SK-N-SH treated with all-trans-retinoic acid at 6 μM for 48 hours (cell line): Measurements from ENCODE around the gene NDUFA8.

Experiments used
- ESRRG ChIP-seq: fragments of 250-450 bp; sonication (Bioruptor Pico); IDR thresholded peaks from 2 replicates; pipeline ENCODE4 v1.6.1; 2021; ENCODE audit warnings: mild to moderate bottlenecking
- PATZ1 ChIP-seq: fragments of 250-450 bp; sonication (Bioruptor Pico); IDR thresholded peaks from 2 replicates; pipeline ENCODE4 v1.8.0; 2020; ENCODE audit warnings: mild to moderate bottlenecking, moderate library complexity, borderline replicate concordance
- POU6F1 ChIP-seq: fragments of 250-450 bp; sonication (Bioruptor Pico); IDR thresholded peaks from 2 replicates; pipeline ENCODE4 v1.8.0; 2021; ENCODE audit warnings: low read depth, mild to moderate bottlenecking, moderate library complexity, borderline replicate concordance
- SNAI2 ChIP-seq: fragments of 250-450 bp; sonication (Bioruptor Pico); IDR thresholded peaks from 2 replicates; pipeline ENCODE4 v1.5.0; 2020; ENCODE audit warnings: mild to moderate bottlenecking, moderate library complexity
- TCF4 ChIP-seq: fragments of 250-450 bp; sonication (Bioruptor Pico); IDR thresholded peaks from 2 replicates; pipeline ENCODE4 v1.8.0; 2021; ENCODE audit warnings: mild to moderate bottlenecking, moderate library complexity, borderline replicate concordance
- TSHZ2 ChIP-seq: fragments of 250-450 bp; sonication (Bioruptor Pico); IDR thresholded peaks from 2 replicates; pipeline ENCODE4 v1.5.0; 2020; ENCODE audit warnings: mild to moderate bottlenecking, moderate library complexity
- ZC3H10 ChIP-seq: fragments of 250-450 bp; sonication (Bioruptor Pico); IDR thresholded peaks from 2 replicates; pipeline ENCODE4 v1.5.1; 2021; ENCODE audit warnings: mild to moderate bottlenecking, moderate library complexity
- ZFP3 ChIP-seq: fragments of 250-450 bp; sonication (Bioruptor Pico); IDR thresholded peaks from 2 replicates; pipeline ENCODE4 v1.5.0; 2020; ENCODE audit warnings: mild to moderate bottlenecking, moderate library complexity
- TF ChIP-seq, protein P1 (sequence below): fragments of 250-450 bp; sonication (Bioruptor Pico); IDR thresholded peaks from 2 replicates; pipeline ENCODE4 v1.5.1; 2020; ENCODE audit warnings: low read depth, mild to moderate bottlenecking, moderate library complexity
- TF ChIP-seq, protein P2 (sequence below): fragments of 250-450 bp; sonication (Bioruptor Pico); IDR thresholded peaks from 2 replicates; pipeline ENCODE4 v1.5.1; 2021; ENCODE audit warnings: mild to moderate bottlenecking, moderate library complexity

DNA sequence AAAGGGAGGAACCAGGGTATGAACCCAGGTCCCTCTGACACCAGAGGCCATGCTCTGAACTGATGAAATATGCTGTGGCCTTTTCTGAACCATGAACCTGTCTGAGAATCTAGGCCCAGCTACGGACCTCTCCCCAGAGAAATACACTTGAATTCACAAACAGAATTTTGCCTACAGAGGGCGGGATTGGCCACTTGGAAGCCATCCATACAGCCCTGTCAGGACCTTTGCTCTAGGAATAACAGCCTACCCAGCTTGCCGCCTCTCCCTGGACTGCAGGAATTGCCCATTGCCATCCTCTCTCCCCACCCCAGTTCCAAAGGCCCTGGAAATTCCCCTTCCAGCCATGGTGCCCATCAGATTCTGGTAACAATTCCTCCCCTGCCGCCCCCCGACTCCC lies 26.7 kb upstream of the NDUFA8 start:
- TF ChIP-seq SNAI2 (CRISPR knock-in tag) (no peak), TSHZ2 (CRISPR knock-in tag) (no peak), POU6F1 (no peak), TCF4 (CRISPR knock-in tag) (no peak), ESRRG (CRISPR knock-in tag) (no peak), ZC3H10 (CRISPR knock-in tag) (no peak), ZFP3 (CRISPR knock-in tag) (no peak), PATZ1 (CRISPR knock-in tag) (no peak)
- TF ChIP-seq, protein P1, sequence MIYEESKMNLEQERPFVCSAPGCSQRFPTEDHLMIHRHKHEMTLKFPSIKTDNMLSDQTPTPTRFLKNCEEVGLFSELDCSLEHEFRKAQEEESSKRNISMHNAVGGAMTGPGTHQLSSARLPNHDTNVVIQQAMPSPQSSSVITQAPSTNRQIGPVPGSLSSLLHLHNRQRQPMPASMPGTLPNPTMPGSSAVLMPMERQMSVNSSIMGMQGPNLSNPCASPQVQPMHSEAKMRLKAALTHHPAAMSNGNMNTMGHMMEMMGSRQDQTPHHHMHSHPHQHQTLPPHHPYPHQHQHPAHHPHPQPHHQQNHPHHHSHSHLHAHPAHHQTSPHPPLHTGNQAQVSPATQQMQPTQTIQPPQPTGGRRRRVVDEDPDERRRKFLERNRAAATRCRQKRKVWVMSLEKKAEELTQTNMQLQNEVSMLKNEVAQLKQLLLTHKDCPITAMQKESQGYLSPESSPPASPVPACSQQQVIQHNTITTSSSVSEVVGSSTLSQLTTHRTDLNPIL: no peak
- TF ChIP-seq, protein P2, sequence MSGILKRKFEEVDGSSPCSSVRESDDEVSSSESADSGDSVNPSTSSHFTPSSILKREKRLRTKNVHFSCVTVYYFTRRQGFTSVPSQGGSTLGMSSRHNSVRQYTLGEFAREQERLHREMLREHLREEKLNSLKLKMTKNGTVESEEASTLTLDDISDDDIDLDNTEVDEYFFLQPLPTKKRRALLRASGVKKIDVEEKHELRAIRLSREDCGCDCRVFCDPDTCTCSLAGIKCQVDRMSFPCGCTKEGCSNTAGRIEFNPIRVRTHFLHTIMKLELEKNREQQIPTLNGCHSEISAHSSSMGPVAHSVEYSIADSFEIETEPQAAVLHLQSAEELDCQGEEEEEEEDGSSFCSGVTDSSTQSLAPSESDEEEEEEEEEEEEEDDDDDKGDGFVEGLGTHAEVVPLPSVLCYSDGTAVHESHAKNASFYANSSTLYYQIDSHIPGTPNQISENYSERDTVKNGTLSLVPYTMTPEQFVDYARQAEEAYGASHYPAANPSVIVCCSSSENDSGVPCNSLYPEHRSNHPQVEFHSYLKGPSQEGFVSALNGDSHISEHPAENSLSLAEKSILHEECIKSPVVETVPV (CRISPR knock-in tag): no peak
